Activated B cell treated with CpG ODN at 0.5 μM for 24 hours (primary cell): Measurements from ENCODE around the gene MGRN1. TPM values are rescaled to one million over a fixed set of nuclear protein-coding genes. Genes with fewer than 3 reads are reported as not detected.

Experiments used
- ATAC-seq: fragments of 200-7000 bp; cut with Tn5 transposase; one replicate; pipeline ENCODE4 v1.10.0; 2021; ENCODE audit warnings: low read depth, mild to moderate bottlenecking, moderate library complexity
- CTCF ChIA-PET: fragments of 350-600 bp; sonication (Branson Sonifier 250); formaldehyde crosslinking; loops from one replicate; lab custom pipeline; 2021; ENCODE audit warnings: antibody characterized with exemption; lab: Charles Lee
- POLR2A ChIA-PET: fragments of 350-600 bp; sonication (Branson Sonifier 250); formaldehyde crosslinking; loops from one replicate; lab custom pipeline; 2021; ENCODE audit warnings: antibody characterized with exemption; lab: Charles Lee
- DNase-seq: peaks from one replicate; pipeline ENCODE4 v3.0.0; 2022
- H3K27ac Mint-ChIP-seq: one replicate; pipeline ENCODE4 v1.8.0; 2020; ENCODE audit warnings: mixed read lengths
- H3K27me3 Mint-ChIP-seq: one replicate; pipeline ENCODE4 v1.8.0; 2021; ENCODE audit warnings: mixed read lengths
- H3K36me3 Mint-ChIP-seq: one replicate; pipeline ENCODE4 v1.8.0; 2021; ENCODE audit warnings: low read depth, mixed read lengths
- H3K4me1 Mint-ChIP-seq: one replicate; pipeline ENCODE4 v1.8.0; 2021; ENCODE audit warnings: mixed read lengths
- H3K4me3 Mint-ChIP-seq: one replicate; pipeline ENCODE4 v1.8.0; 2020; ENCODE audit warnings: mild to moderate bottlenecking, mixed read lengths
- H3K9me3 Mint-ChIP-seq: one replicate; pipeline ENCODE4 v1.8.0; 2020; ENCODE audit warnings: mixed read lengths
- CTCF ChIP-seq: fragments of 200-600 bp; IDR thresholded peaks from one replicate; pipeline ENCODE4 v1.8.0; 2022; ENCODE audit warnings: antibody characterized with exemption, mild to moderate bottlenecking
- intact Hi-C: fragments of 100-400 bp; cut with micrococcal nuclease; formaldehyde crosslinking; loops from one replicate; pipeline ENCODE4 v1.15.1; 2024
- total RNA-seq: library from RNA; stranded (reverse); gene quantifications from 2 replicates; pipeline ENCODE4 v1.2.3, GENCODE V29; 2022

MGRN1 gene
- total RNA-seq, 1 donor from 2014 or later, result 88.6 TPM

DNA sequence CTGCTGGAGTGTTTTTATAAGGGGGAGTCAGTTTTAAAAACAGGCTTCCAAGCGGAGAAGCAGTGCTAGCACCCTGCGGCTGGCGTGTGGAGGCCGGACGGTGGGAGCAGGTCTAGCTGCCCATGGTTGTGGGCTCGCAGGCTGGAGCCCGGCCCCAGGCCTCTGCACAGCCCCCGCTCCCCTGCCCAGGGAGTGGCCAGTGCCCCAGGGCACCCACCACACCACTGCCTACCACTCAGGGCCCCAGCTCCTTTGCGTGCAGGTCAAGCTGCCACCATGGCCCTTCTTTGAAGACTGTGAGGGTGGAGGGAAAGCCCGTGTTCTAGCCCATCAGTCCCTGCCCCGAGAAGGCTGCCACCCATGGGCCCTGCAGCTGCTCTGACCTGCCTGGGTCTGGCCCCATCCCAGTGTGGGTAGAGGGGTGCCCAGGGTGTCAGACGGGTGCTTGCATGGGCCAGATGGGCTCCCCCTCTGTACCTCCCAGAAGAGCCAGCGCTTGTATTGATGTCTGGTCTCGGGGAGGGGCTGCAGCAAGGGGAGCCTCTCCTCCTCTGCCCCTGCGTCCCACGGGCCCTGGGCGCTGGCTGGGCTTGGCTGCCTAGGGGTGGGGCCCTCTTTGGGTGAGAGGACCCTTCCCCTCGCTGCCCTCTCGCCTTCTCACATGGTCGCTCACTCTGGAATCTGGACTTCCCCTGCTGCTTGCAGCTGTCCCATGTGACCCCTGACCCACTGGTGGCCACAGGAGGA, 67.2 kb downstream of the MGRN1 start:
- intact Hi-C loops, result loop anchor here (2.0 to 5.0 kb wide), 2 partner anchors 41 to 275 kb away; partner anchors contain the start of gene CORO7
- CTCF ChIA-PET, result interaction anchor here (1.7 kb wide), 1 partner anchor 68 kb away, joined by 4 read pairs; the partner anchor contains the start of gene MGRN1
- H3K4me3 Mint-ChIP-seq, result peak overlapping the region; percentile 52
- H3K4me1 Mint-ChIP-seq, result peaks cover 9% of the 10 kb centered on the region
- ATAC-seq, result no peak
- H3K9me3 Mint-ChIP-seq, result no peaks in the 10 kb centered on the region
- no peak overlapping the region for H3K27ac Mint-ChIP-seq
- peaks cover 26% of the 10 kb centered on the region for H3K36me3 Mint-ChIP-seq
- no peaks in the 10 kb centered on the region for H3K27me3 Mint-ChIP-seq
- POLR2A ChIA-PET, result interaction anchor here (0.6 to 2.2 kb wide), 3 partner anchors 43 to 111 kb away, joined by 3 to 27 read pairs (median 5); partner anchors contain the start of genes ANKS3 and DNAAF8
- TF ChIP-seq CTCF, result no peak
- no peak for DNase-seq

DNA sequence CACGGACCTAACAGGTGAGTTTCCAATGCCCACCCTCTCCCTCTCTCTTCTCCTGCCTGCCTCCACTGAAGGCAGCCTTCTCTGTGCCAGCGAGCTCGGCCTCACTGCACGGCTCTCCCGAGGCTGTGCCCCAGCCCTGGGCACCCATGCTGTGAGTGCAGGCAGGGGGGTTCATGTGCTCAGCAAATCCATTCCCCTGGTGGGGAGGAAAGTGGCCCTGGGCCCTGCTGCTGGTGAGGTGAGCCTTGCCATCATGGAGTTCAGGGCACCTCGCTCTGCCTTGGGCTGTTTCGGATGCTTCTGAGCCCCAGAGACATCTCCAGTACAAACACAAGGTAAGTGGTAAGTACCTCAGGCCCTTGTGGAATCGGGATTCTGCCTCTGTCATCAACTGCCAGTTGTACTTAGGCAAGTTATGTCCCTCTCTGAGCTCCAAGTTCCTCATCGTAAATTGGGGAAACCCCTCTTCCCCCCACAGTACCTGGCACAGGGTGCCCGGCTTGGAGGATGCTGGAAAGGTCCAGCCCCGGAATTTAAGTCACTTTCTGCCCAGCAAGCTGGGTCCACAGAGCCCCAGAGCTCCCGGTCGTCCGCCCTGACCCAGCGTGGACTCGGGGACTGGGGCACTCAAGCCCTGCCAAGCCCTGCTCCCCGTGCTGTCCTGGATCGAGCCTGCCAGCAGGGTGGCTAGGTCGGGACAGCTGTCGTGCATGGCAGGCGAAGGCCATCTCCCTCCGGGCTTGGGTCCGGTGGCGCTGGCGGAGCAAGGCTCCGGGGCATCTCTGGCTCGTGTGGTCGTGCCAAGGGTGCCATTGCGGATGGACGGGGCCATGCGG, 68.1 kb downstream of the MGRN1 start:
- no peaks in the 10 kb centered on the region for H3K27me3 Mint-ChIP-seq
- peak; percentile 2 for ATAC-seq
- peak overlapping the region; percentile 85 for H3K4me3 Mint-ChIP-seq
- intact Hi-C loops, result loop anchor here (1.0 to 5.0 kb wide), 9 partner anchors 42 to 421 kb away; partner anchors contain the start of genes ANKS3, CORO7, DNAAF8 and EEF2KMT
- H3K4me1 Mint-ChIP-seq, result peaks cover 9% of the 10 kb centered on the region
- H3K36me3 Mint-ChIP-seq, result peaks cover 25% of the 10 kb centered on the region
- H3K9me3 Mint-ChIP-seq, result no peaks in the 10 kb centered on the region
- POLR2A ChIA-PET, result interaction anchor here (0.6 to 2.2 kb wide), 7 partner anchors 42 to 110 kb away, joined by 3 to 27 read pairs (median 5); partner anchors contain the start of genes ANKS3, DNAAF8 and ROGDI
- TF ChIP-seq CTCF, result no peak
- CTCF ChIA-PET, result interaction anchor here (1.0 to 1.7 kb wide), 3 partner anchors 69 to 107 kb away, joined by 3 to 4 read pairs (median 3); partner anchors contain the start of gene MGRN1
- DNase-seq, result no peak
- peak overlapping the region; percentile 69 for H3K27ac Mint-ChIP-seq

- H3K27me3 Mint-ChIP-seq, result no peaks in the 10 kb centered on the region
- ChIA-PET POLR2A (interaction anchor here (0.6 to 2.2 kb wide), 7 partner anchors 41 to 189 kb away, joined by 3 to 27 read pairs (median 5); partner anchors contain the start of genes ANKS3, DNAAF8 and ROGDI), CTCF (interaction anchor here (1.0 kb wide), 2 partner anchors 77 to 108 kb away, joined by 3 read pairs; no protein-coding TSS in a partner anchor)
- peak; percentile 98 for DNase-seq
- peaks cover 22% of the 10 kb centered on the region for H3K36me3 Mint-ChIP-seq
- TF ChIP-seq CTCF, result no peak
- ATAC-seq, result peak; percentile 96
- H3K4me3 Mint-ChIP-seq, result peak within 1 kb of the TSS; percentile 85
- H3K9me3 Mint-ChIP-seq, result no peaks in the 10 kb centered on the region
- peak within 1 kb of the TSS; percentile 69 for H3K27ac Mint-ChIP-seq
- intact Hi-C loops, result loop anchor here (1.0 to 5.0 kb wide), 9 partner anchors 41 to 422 kb away; partner anchors contain the start of genes ANKS3, CORO7, DNAAF8 and EEF2KMT
- H3K4me1 Mint-ChIP-seq, result peaks cover 9% of the 10 kb centered on the region
Observed at GRCh38 chr16:4693296-4693955, 68.8 kb downstream of the MGRN1 start, which contains the start of gene NUDT16L1. NUDT16L1 (plus strand) TSS chr16:4693562; CDS start chr16:4693727, 165 bp downstream.

DNA sequence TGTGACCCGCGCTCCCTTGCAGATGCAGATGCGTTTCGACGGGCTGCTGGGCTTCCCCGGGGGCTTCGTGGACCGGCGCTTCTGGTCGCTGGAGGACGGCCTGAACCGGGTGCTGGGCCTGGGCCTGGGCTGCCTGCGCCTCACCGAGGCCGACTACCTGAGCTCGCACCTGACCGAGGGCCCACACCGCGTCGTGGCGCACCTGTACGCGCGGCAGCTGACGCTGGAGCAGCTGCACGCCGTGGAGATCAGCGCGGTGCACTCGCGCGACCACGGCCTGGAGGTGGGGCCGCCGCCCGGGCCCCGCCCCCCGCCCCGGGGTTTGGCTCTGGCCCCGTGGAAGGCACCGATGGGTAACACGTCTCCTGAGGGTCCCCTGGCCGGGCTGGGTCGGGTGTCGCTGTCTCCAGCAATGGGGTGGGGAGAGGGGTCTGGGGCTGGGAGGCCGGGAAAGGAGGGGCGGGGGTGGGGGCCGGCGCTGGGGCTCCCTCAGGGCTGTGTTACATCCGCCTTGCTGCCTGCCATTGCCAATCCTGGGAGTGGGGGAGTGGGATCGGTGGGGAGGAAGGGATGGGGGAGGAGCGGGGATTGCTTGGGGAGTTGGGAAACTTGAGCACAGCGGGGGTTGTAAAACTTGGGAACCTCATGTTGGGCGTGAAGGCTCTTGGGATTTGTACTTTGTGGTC, 69.5 kb downstream of the MGRN1 start:
- Mint-ChIP-seq H3K27me3 (no peaks in the 10 kb centered on the region), H3K36me3 (peaks cover 24% of the 10 kb centered on the region), H3K4me3 (peak overlapping the region; percentile 76), H3K9me3 (no peaks in the 10 kb centered on the region), H3K4me1 (peaks cover 9% of the 10 kb centered on the region), H3K27ac (peak overlapping the region; percentile 46)
- intact Hi-C loops, result loop anchor here (1.0 to 5.0 kb wide), 9 partner anchors 40 to 423 kb away; partner anchors contain the start of genes ANKS3, CORO7, DNAAF8 and EEF2KMT
- ATAC-seq (peak; percentile 14), DNase-seq (peak; percentile 38)
- POLR2A ChIA-PET, result interaction anchor here (0.6 to 2.2 kb wide), 6 partner anchors 40 to 190 kb away, joined by 3 to 27 read pairs (median 6); partner anchors contain the start of genes ANKS3, DNAAF8 and ROGDI
- no peak for TF ChIP-seq CTCF
- CTCF ChIA-PET, result interaction anchor here (1.0 kb wide), 2 partner anchors 78 to 108 kb away, joined by 3 read pairs; no protein-coding TSS in a partner anchor
